Measurements from ENCODE around the gene ANKRA2.

- TF ChIP-seq EP300 (IDR thresholded peaks at IDR 0.05; ENCODE audit: low read depth), result no peak
- TF ChIP-seq CTCF (IDR thresholded peaks at IDR 0.05), result no peak
- TF ChIP-seq POLR2A (IDR thresholded peaks at IDR 0.05), result no peak
- no peak for TF ChIP-seq POLR2AphosphoS5 (IDR thresholded peaks at IDR 0.05)
These were observed 25.2 kb downstream of the ANKRA2 start for GRCh38 chr5:73540192-73540591.
